ENCODE data around the gene GRID1.

GRCh38 chr10:86377797-86378146 is 11.2 kb upstream of the GRID1 start:
- TF ChIP-seq, protein P1, sequence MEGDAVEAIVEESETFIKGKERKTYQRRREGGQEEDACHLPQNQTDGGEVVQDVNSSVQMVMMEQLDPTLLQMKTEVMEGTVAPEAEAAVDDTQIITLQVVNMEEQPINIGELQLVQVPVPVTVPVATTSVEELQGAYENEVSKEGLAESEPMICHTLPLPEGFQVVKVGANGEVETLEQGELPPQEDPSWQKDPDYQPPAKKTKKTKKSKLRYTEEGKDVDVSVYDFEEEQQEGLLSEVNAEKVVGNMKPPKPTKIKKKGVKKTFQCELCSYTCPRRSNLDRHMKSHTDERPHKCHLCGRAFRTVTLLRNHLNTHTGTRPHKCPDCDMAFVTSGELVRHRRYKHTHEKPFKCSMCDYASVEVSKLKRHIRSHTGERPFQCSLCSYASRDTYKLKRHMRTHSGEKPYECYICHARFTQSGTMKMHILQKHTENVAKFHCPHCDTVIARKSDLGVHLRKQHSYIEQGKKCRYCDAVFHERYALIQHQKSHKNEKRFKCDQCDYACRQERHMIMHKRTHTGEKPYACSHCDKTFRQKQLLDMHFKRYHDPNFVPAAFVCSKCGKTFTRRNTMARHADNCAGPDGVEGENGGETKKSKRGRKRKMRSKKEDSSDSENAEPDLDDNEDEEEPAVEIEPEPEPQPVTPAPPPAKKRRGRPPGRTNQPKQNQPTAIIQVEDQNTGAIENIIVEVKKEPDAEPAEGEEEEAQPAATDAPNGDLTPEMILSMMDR (IDR thresholded peaks at IDR 0.05), result no peak
- no peak for TF ChIP-seq POLR2A (IDR thresholded peaks at IDR 0.05)
